ENCODE results near the gene NRN1.

DNA sequence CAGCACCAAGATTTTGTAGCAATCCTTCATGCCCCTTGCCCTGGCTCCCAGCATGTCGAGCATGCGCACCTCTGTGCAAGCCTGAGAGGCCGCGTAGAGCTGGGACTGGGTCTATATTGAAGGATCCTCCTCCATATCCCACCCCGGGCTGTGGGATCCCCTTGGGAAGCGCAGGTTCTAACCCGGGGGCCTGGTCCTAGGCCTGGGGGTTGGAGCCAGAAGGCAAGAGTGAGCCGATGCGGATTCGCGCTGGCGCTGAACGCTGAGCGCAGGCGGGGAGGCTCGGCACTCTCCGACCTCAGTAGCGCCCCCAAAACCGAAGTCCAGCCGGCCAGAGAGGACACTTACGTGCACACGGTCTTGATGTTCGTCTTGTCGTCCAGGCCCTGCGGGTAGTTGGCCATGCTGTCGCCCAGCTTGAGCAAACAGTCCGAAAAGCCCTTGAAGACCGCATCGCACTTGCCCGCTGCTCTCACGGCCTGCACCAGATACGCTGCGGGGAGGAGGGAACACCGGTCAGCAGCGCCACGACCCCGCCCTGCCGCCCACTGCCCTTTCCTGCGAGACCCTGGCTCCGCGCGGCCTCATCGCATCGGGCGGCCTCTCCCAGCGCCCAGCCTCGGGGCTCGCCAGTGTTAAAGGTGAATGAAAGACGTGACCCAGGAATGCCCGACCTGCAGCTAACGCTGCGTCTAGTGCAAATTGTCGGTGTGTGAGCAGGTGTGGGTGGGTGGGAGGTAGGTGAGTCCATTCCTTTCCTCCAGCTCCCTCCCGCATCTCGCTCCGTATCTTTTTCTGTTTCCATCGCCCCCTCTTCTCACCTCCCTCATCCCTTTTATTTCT lies 4.5 kb downstream of the NRN1 start:
- TF ChIP-seq POLR2AphosphoS5 (IDR thresholded peaks at IDR 0.05; ENCODE audit: low read depth, low read length) (no peak), POLR2A (IDR thresholded peaks at IDR 0.05; ENCODE audit: low read depth, low read length) (no peak)

Data from GM12892 (cell line).